Aorta (tissue), 5 donors: ENCODE measurements around the gene CORO2A. TPM values are rescaled to one million over a fixed set of nuclear protein-coding genes. Genes with fewer than 3 reads are reported as not detected.
A peak's percentile ranks its signal among the peaks of the same experiment; 100 is the strongest.

Source experiments
- ATAC-seq: fragments of 200-7000 bp; cut with Tn5 transposase; one replicate; pipeline ENCODE4 v1.9.1; 2022; ENCODE audit warnings: moderate library complexity; ENCODE audit not compliant: low FRiP score
- DNase-seq, 2 donors: peaks; one replicate each; pipeline ENCODE4 v3.0.0-alpha.2; 2020
- H3K27ac ChIP-seq, 2 donors: one replicate each; pipeline ENCODE4 v1.5.1; 2013; ENCODE audit warnings: low read length in 2 of 2, mild to moderate bottlenecking in 2 of 2, moderate library complexity in 2 of 2, control low read depth in 1 of 2, inconsistent platforms in 1 of 2, low read depth in 1 of 2
- H3K27me3 ChIP-seq, 2 donors: one replicate each; pipeline ENCODE4 v1.6.1; 2013; ENCODE audit warnings: control low read depth in 1 of 2, low read length in 1 of 2, mild to moderate bottlenecking in 1 of 2, moderate library complexity in 1 of 2; ENCODE audit not compliant: insufficient read depth in 2 of 2, control insufficient read depth in 1 of 2
- H3K36me3 ChIP-seq, 2 donors: one replicate each; pipeline ENCODE4 v1.6.1; 2013; ENCODE audit warnings: control low read depth in 1 of 2, low read length in 1 of 2, mild to moderate bottlenecking in 1 of 2; ENCODE audit not compliant: insufficient read depth in 2 of 2, control insufficient read depth in 1 of 2
- H3K4me1 ChIP-seq, 2 donors: one replicate each; pipeline ENCODE4 v1.6.1; 2013; ENCODE audit warnings: low read length in 2 of 2, control low read depth in 1 of 2, mild to moderate bottlenecking in 1 of 2, moderate library complexity in 1 of 2; ENCODE audit not compliant: insufficient read depth in 2 of 2, control insufficient read depth in 1 of 2
- H3K4me3 ChIP-seq, 2 donors: one replicate each; pipeline ENCODE4 v1.5.1; 2013; ENCODE audit warnings: low read length in 2 of 2, control low read depth in 1 of 2, mild to moderate bottlenecking in 1 of 2
- H3K9me3 ChIP-seq: one replicate; pipeline ENCODE4 v1.6.1; 2013; ENCODE audit warnings: mild to moderate bottlenecking, low read length; ENCODE audit not compliant: control insufficient read depth
- WGBS, 2 donors: extraction: QIAGEN DNeasy Blood & Tissue Kit; methylation state at CpG; one replicate each; pipeline ENCODE4 v1.1.7; 2013; 5-methylcytosine and 5-hydroxymethylcytosine counted together
- intact Hi-C, 2 donors: fragments of 100-400 bp; cut with DNase I; formaldehyde crosslinking; loops; one replicate each; pipeline versions ENCODE4 v1.14.2 to v1.15.0; 2022
- polyA plus RNA-seq, 2 donors: library from polyadenylated mRNA; stranded (reverse); fragments of 200-250 nt; gene quantifications; one replicate each; pipeline ENCODE4 v1.2.3, GENCODE V29; 2013
- total RNA-seq, 2 donors: library from RNA; stranded (reverse); fragmentation: NEBNext Ultra II Directional; extraction: Animal tissue kit (Norgen Biotek cat#: 25700); gene quantifications; one replicate each; pipeline ENCODE4 v1.2.1, GENCODE V29; 2021
- donor health status: healthy with polysubstance abuse.
- donor health status: Bipolar disorder and iron deficiency.
- donor health status: DM: no; HTN: no; CAD: no.
- donor health status: DM: no; HTN: no; CAD: no.
- donor health status: DM: yes; HTN: yes; CAD: no.

CORO2A gene
- total and polyA plus RNA-seq, 4 donors: 0.31 to 8.3 (median 2.6) TPM

GRCh38 chr9:98150164-98150563, 42.3 kb downstream of the CORO2A start:
- WGBS, 2 donors: 77 to 79% methylated on average over 7 of the region's 7 CpGs
- ATAC-seq (no peak), DNase-seq (no peak)
- H3K27me3 ChIP-seq: no peaks in the 10 kb centered on the region
- H3K4me1 ChIP-seq: no peaks in the 10 kb centered on the region
- intact Hi-C loops: no loop called here
- no peaks in the 10 kb centered on the region for H3K36me3 ChIP-seq
- no peak overlapping the region for H3K27ac ChIP-seq
- peaks cover 2% of the 10 kb centered on the region for H3K9me3 ChIP-seq
- H3K4me3 ChIP-seq: no peak overlapping the region

GRCh38 chr9:98149422-98149821, 43.0 kb downstream of the CORO2A start:
- WGBS, 2 donors: 53 to 59% methylated on average over 3 of the region's 3 CpGs
- H3K27me3 ChIP-seq: no peaks in the 10 kb centered on the region
- no peak overlapping the region for H3K27ac ChIP-seq
- DNase-seq (no peak), ATAC-seq (no peak)
- intact Hi-C loops: no loop called here
- H3K4me1 ChIP-seq: no peaks in the 10 kb centered on the region
- H3K36me3 ChIP-seq: no peaks in the 10 kb centered on the region
- peaks cover 2% of the 10 kb centered on the region for H3K9me3 ChIP-seq
- H3K4me3 ChIP-seq: no peak overlapping the region

- no peak overlapping the region for H3K4me3 ChIP-seq
- DNase-seq: no peak
- 80 to 82% methylated on average over 2 of the region's 2 CpGs for WGBS, 2 donors
- intact Hi-C loops: no loop called here
- no peak for ATAC-seq
- peaks cover 2% of the 10 kb centered on the region for H3K9me3 ChIP-seq
- no peaks in the 10 kb centered on the region for H3K36me3 ChIP-seq
- no peaks in the 10 kb centered on the region for H3K27me3 ChIP-seq
- H3K4me1 ChIP-seq: no peaks in the 10 kb centered on the region
- no peak overlapping the region for H3K27ac ChIP-seq
These were observed 44.0 kb downstream of the CORO2A start for GRCh38 chr9:98148486-98148885.

GRCh38 chr9:98147582-98147981, 44.9 kb downstream of the CORO2A start:
- 86% methylated on average over 2 of the region's 2 CpGs for WGBS, 2 donors
- H3K27me3 ChIP-seq: no peaks in the 10 kb centered on the region
- intact Hi-C loops: no loop called here
- DNase-seq (no peak), ATAC-seq (no peak)
- H3K9me3 ChIP-seq: peaks cover 2% of the 10 kb centered on the region
- no peaks in the 10 kb centered on the region for H3K4me1 ChIP-seq
- no peaks in the 10 kb centered on the region for H3K36me3 ChIP-seq
- H3K4me3 ChIP-seq: no peak overlapping the region
- H3K27ac ChIP-seq: no peak overlapping the region

GRCh38 chr9:98146101-98146991, 46.1 kb downstream of the CORO2A start:
- H3K9me3 ChIP-seq: no peaks in the 10 kb centered on the region
- peak; percentile 16 for ATAC-seq
- H3K27me3 ChIP-seq: no peaks in the 10 kb centered on the region
- no peak for DNase-seq
- H3K27ac ChIP-seq: no peak overlapping the region
- H3K4me3 ChIP-seq: no peak overlapping the region
- intact Hi-C loops: no loop called here
- WGBS, 2 donors: 77 to 84% methylated on average over 7 of the region's 7 CpGs
- H3K4me1 ChIP-seq: no peaks in the 10 kb centered on the region
- H3K36me3 ChIP-seq: no peaks in the 10 kb centered on the region

GRCh38 chr9:98144631-98145030, 47.8 kb downstream of the CORO2A start:
- no peak for ATAC-seq
- H3K36me3 ChIP-seq: no peaks in the 10 kb centered on the region
- H3K27ac ChIP-seq: no peak overlapping the region
- intact Hi-C loops: no loop called here
- H3K4me1 ChIP-seq: no peaks in the 10 kb centered on the region
- H3K4me3 ChIP-seq: no peak overlapping the region
- H3K9me3 ChIP-seq: no peaks in the 10 kb centered on the region
- no peak for DNase-seq
- WGBS, 2 donors: 79 to 94% methylated on average over 3 of the region's 3 CpGs
- no peaks in the 10 kb centered on the region for H3K27me3 ChIP-seq

GRCh38 chr9:98144076-98144475, 48.4 kb downstream of the CORO2A start:
- 85 to 89% methylated on average over 4 of the region's 4 CpGs for WGBS, 2 donors
- Histone ChIP-seq H3K4me3 (no peak overlapping the region), H3K9me3 (no peaks in the 10 kb centered on the region), H3K4me1 (no peaks in the 10 kb centered on the region), H3K27me3 (no peaks in the 10 kb centered on the region), H3K36me3 (no peaks in the 10 kb centered on the region), H3K27ac (no peak overlapping the region)
- DNase-seq (no peak), ATAC-seq (no peak)
- intact Hi-C loops: no loop called here

- Histone ChIP-seq H3K36me3 (no peaks in the 10 kb centered on the region), H3K27me3 (no peaks in the 10 kb centered on the region), H3K4me1 (no peaks in the 10 kb centered on the region), H3K27ac (no peak overlapping the region), H3K9me3 (no peaks in the 10 kb centered on the region), H3K4me3 (no peak overlapping the region)
- ATAC-seq: peak; percentile 16
- no peak for DNase-seq
- intact Hi-C loops: no loop called here
- 81 to 82% methylated on average over 8 of the region's 8 CpGs for WGBS, 2 donors
These were observed 49.4 kb downstream of the CORO2A start for GRCh38 chr9:98142925-98143481.
